A549 treated with Mapracorat at 1 μM for 4 hours (cell line): ENCODE data around the gene KRTAP5-3. TPM values are rescaled to one million over a fixed set of nuclear protein-coding genes. Genes with fewer than 3 reads are reported as not detected.

Experiments
- total RNA-seq: library from RNA; stranded (reverse); fragments of 200-300 nt; extraction: Qiagen RNA extraction; gene quantifications from 5 replicates; pipeline ENCODE4 v1.2.3, GENCODE V29; 2022

KRTAP5-3 gene, protein sequence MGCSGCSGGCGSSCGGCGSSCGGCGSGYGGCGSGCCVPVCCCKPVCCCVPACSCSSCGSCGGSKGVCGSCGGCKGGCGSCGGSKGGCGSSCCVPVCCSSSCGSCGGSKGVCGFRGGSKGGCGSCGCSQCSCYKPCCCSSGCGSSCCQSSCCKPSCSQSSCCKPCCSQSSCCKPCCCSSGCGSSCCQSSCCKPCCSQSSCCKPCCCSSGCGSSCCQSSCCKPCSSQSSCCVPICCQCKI
- not detected in 5 replicates for total RNA-seq

GRCh38 chr11:1608363-1608762 lies at the start of gene KRTAP5-3:
TSS of gene KRTAP5-3 (minus strand) at chr11:1608463. CDS start at chr11:1608385, 78 bp downstream.

GRCh38 chr11:1629326-1630185 lies 21.3 kb upstream of the KRTAP5-3 start, which contains the start of gene KRTAP5-5:
TSS of gene KRTAP5-5 (plus strand) at chr11:1629775. CDS start at chr11:1629841, 66 bp downstream.

GRCh38 chr11:1622086-1622485 lies 13.8 kb upstream of the KRTAP5-3 start, which contains the start of gene KRTAP5-4:
TSS of gene KRTAP5-4 (minus strand) at chr11:1622138. CDS start at chr11:1622093, 45 bp downstream.

DNA sequence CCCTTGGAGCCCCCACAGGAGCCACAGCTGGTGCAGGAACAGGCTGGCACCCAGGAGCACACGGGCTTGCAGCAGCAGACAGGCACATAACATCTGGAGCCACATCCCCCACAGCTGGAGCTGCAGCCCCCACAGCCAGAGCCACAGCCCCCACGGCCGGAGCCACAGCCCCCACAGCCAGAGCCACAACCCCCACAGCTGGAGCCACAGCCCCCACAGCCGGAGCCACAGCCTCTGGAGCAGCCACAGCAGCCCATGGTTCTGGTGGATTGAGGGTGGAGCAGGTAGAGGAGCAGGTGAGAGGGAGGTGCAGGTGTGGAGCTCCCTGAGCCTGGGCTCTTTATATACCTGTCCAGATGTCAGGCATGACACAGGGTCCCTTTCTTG lies 10.3 kb downstream of the KRTAP5-3 start, which contains the start of gene KRTAP5-2:
KRTAP5-2 (minus strand) TSS at position 301 of the 387 bp plus-strand sequence; CDS start at position 257, 44 bp downstream.

GRCh38 chr11:1584661-1585370 lies 23.4 kb downstream of the KRTAP5-3 start, which contains the start of gene KRTAP5-1:
TSS of gene KRTAP5-1 (minus strand) at chr11:1585283. CDS start at chr11:1585249, 34 bp downstream.

GRCh38 chr11:1572197-1573076 lies 35.8 kb downstream of the KRTAP5-3 start, which contains the start of gene DUSP8:
TSS of gene DUSP8 (minus strand) at chr11:1572271. CDS start at chr11:1565826, 6,445 bp downstream.

Other genes starting within 250 kb of the KRTAP5-3 start
- 4.5 to 7.8 TPM (median 6.3 TPM) in 5 replicates for gene BRSK2, start 218.5 kb downstream of the KRTAP5-3 start, total RNA-seq
- gene MOB2, start 121.7 kb downstream of the KRTAP5-3 start, total RNA-seq: 40.5 to 47.5 TPM (median 42.1 TPM) in 5 replicates
- 1.4 to 2.2 TPM (median 1.8 TPM) in 5 replicates for gene DUSP8, start 36.2 kb downstream of the KRTAP5-3 start, total RNA-seq
- not detected in 5 replicates for gene KRTAP5-1, start 23.2 kb downstream of the KRTAP5-3 start, total RNA-seq
- gene KRTAP5-2, start 10.2 kb downstream of the KRTAP5-3 start, total RNA-seq: not detected in 5 replicates
- gene KRTAP5-4, start 13.7 kb upstream of the KRTAP5-3 start, total RNA-seq: not detected in 5 replicates
- not detected in 5 replicates for gene KRTAP5-5, start 21.3 kb upstream of the KRTAP5-3 start, total RNA-seq
- not detected in 5 replicates for gene KRTAP5-6, start 88.7 kb upstream of the KRTAP5-3 start, total RNA-seq
- 1.0 to 2.1 TPM (median 1.3 TPM) in 5 replicates for gene IFITM10, start 142.1 kb upstream of the KRTAP5-3 start, total RNA-seq
- gene CTSD, start 155.5 kb upstream of the KRTAP5-3 start, total RNA-seq: 349 to 542 TPM (median 490 TPM) in 5 replicates
- gene SYT8, start 226.5 kb upstream of the KRTAP5-3 start, total RNA-seq: 0.12 to 0.49 TPM (median 0.26 TPM) in 5 replicates
- 0.23 TPM in 1 of 5 replicates, not detected in the others for gene TNNI2, start 230.5 kb upstream of the KRTAP5-3 start, total RNA-seq
- gene LSP1, start 244.6 kb upstream of the KRTAP5-3 start, total RNA-seq: 1.2 to 1.6 TPM (median 1.4 TPM) in 5 replicates